Measurements from ENCODE around the gene VIPR1. TPM values are rescaled to one million over a fixed set of nuclear protein-coding genes. Genes with fewer than 3 reads are reported as not detected.

The VIPR1 gene
- total RNA-seq, 6 experiments from 2014 or later, result not detected

- Mint-ChIP-seq H3K36me3 (ENCODE audit: low read depth) (no peaks in the 10 kb centered on the region), H3K4me1 (ENCODE audit: low read depth) (no peaks in the 10 kb centered on the region), H3K9me3 (no peaks in the 10 kb centered on the region), H3K27ac (no peak overlapping the region), H3K4me3 (no peak overlapping the region), H3K27me3 (ENCODE audit: insufficient read depth) (peaks cover 33% of the 10 kb centered on the region)
- no peak for DNase-seq
- TF ChIP-seq, protein P1, sequence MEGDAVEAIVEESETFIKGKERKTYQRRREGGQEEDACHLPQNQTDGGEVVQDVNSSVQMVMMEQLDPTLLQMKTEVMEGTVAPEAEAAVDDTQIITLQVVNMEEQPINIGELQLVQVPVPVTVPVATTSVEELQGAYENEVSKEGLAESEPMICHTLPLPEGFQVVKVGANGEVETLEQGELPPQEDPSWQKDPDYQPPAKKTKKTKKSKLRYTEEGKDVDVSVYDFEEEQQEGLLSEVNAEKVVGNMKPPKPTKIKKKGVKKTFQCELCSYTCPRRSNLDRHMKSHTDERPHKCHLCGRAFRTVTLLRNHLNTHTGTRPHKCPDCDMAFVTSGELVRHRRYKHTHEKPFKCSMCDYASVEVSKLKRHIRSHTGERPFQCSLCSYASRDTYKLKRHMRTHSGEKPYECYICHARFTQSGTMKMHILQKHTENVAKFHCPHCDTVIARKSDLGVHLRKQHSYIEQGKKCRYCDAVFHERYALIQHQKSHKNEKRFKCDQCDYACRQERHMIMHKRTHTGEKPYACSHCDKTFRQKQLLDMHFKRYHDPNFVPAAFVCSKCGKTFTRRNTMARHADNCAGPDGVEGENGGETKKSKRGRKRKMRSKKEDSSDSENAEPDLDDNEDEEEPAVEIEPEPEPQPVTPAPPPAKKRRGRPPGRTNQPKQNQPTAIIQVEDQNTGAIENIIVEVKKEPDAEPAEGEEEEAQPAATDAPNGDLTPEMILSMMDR (IDR thresholded peaks at IDR 0.05), result no peak
Measured at GRCh38 chr3:42529468-42529867, 27.0 kb downstream of the VIPR1 start.

- TF ChIP-seq, protein P1 (IDR thresholded peaks at IDR 0.05), result no peak
- no peak overlapping the region for H3K4me3 Mint-ChIP-seq
- H3K27ac Mint-ChIP-seq, result no peak overlapping the region
- DNase-seq, result no peak
- H3K9me3 Mint-ChIP-seq, result no peaks in the 10 kb centered on the region
- H3K27me3 Mint-ChIP-seq (ENCODE audit: insufficient read depth), result peaks cover 32% of the 10 kb centered on the region
- H3K36me3 Mint-ChIP-seq (ENCODE audit: low read depth), result no peaks in the 10 kb centered on the region
- H3K4me1 Mint-ChIP-seq (ENCODE audit: low read depth), result no peaks in the 10 kb centered on the region
Measured at GRCh38 chr3:42530073-42530472, 27.6 kb downstream of the VIPR1 start.

DNA sequence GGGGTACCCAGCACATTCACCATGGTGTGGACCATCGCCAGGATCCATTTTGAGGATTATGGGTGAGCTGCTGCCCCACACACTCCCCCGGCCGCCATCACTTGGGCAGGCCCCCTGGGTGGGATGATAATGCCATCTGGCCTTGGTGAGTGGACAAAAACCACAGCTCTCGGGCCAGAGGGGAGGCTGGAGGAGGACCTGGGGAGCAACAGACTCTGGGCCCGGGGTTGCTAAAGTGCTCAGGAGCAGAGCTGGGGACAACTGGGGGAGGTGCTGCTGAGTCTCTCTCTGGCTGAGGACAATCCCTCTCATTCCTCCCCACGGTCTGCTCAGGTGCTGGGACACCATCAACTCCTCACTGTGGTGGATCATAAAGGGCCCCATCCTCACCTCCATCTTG lies 29.0 kb downstream of the VIPR1 start:
- Mint-ChIP-seq H3K4me3 (no peak overlapping the region), H3K4me1 (ENCODE audit: low read depth) (no peaks in the 10 kb centered on the region), H3K27me3 (ENCODE audit: insufficient read depth) (peaks cover 31% of the 10 kb centered on the region), H3K9me3 (no peaks in the 10 kb centered on the region), H3K27ac (no peak overlapping the region), H3K36me3 (ENCODE audit: low read depth) (no peaks in the 10 kb centered on the region)
- TF ChIP-seq, protein P1 (IDR thresholded peaks at IDR 0.05), result no peak
- DNase-seq, result no peak

DNA sequence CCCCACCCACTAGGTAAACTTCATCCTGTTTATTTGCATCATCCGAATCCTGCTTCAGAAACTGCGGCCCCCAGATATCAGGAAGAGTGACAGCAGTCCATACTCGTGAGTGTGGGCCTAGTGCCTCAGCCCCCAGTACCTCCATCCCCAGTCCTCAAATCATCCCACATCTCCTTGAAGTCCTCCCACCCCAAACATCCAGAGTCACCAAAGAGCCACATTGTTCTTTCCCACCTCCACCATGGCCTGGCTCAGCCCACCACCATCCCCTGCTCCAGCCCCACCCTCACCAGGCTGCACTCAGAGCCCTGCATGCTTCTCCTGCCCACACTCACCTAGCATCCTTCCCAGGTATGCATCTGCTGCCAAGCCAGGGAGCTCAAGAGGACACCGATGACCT lies 29.8 kb downstream of the VIPR1 start:
- no peak for DNase-seq
- Mint-ChIP-seq H3K4me3 (no peak overlapping the region), H3K27ac (no peak overlapping the region), H3K27me3 (ENCODE audit: insufficient read depth) (peaks cover 31% of the 10 kb centered on the region), H3K36me3 (ENCODE audit: low read depth) (no peaks in the 10 kb centered on the region), H3K4me1 (ENCODE audit: low read depth) (no peaks in the 10 kb centered on the region), H3K9me3 (no peaks in the 10 kb centered on the region)
- TF ChIP-seq, protein P1 (IDR thresholded peaks at IDR 0.05), result no peak

GRCh38 chr3:42533161-42533897 lies 30.9 kb downstream of the VIPR1 start:
- H3K9me3 Mint-ChIP-seq, result no peaks in the 10 kb centered on the region
- no peak overlapping the region for H3K27ac Mint-ChIP-seq
- no peak for DNase-seq
- TF ChIP-seq, protein P1 (IDR thresholded peaks at IDR 0.05), result no peak
- no peak overlapping the region for H3K4me3 Mint-ChIP-seq
- H3K27me3 Mint-ChIP-seq (ENCODE audit: insufficient read depth), result peaks cover 39% of the 10 kb centered on the region
- H3K36me3 Mint-ChIP-seq (ENCODE audit: low read depth), result no peaks in the 10 kb centered on the region
- H3K4me1 Mint-ChIP-seq (ENCODE audit: low read depth), result no peaks in the 10 kb centered on the region
